Measurements from ENCODE around the gene CMBL.
"Not testable (repeated sequence)": the region's sequence is repeated elsewhere in the genome, so short reads cannot be mapped to it uniquely, and the experiment has no call there.

CMBL gene

GRCh38 chr5:10257870-10258269 lies 49.8 kb downstream of the CMBL start:
- no peak for DNase-seq (ENCODE audit: low spot score)

- DNase-seq (ENCODE audit: low spot score), result no peak
Measured at GRCh38 chr5:10254686-10255085, 53.0 kb downstream of the CMBL start.

DNA sequence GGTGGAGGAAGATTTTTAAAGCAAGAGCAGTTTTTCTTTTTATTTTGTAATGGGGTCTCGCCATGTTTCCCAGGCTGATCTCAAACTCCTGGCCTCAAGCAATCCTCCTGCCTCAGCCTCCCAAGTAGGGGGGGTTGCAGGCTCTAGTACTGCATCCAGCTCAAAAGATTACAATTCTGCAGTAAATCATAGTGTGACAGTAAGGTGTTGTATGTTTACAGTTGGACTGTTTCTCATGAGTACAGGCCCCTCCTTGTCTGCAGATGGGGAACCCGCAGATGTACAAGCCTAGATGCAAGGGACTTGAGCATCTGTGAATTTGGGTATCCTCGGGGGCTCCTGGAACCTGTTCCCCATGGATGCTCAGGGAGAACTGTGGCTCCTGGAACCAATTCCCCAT lies 54.3 kb downstream of the CMBL start:
- no peak for DNase-seq (ENCODE audit: low spot score)

GRCh38 chr5:10251405-10251804 lies 56.3 kb downstream of the CMBL start:
- peak; percentile 34 for DNase-seq (ENCODE audit: low spot score)

DNA sequence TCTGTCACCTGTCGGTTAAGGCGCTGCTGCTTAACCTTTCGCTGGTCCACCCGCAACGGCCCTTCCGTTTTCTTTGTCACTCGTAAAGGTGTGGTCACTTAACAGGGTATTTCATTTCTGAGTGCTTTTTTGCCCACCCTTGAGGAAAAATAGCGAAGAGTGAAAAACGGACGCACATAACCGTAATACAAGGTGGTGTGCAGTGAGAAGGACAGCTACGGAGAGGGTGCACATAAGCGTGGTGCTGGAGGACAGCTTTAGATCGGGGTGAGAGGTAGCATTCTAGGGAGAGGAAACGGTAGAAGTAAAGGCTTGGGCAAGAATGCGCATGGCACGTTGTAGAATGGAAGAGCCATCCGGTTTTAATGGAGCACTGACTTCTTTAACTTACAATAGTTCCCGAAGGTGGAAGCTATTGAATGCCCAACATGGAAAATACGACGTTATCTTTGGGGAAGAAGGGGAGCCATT lies 56.9 kb downstream of the CMBL start:
- peak; percentile 50 for DNase-seq (ENCODE audit: low spot score)

- peak; percentile 99 for DNase-seq (ENCODE audit: low spot score)
Measured at GRCh38 chr5:10249948-10250805, 57.5 kb downstream of the CMBL start, which contains the start of gene CCT5. CCT5 (plus strand) TSS chr5:10250280; CDS start chr5:10250341, 61 bp downstream.

DNA sequence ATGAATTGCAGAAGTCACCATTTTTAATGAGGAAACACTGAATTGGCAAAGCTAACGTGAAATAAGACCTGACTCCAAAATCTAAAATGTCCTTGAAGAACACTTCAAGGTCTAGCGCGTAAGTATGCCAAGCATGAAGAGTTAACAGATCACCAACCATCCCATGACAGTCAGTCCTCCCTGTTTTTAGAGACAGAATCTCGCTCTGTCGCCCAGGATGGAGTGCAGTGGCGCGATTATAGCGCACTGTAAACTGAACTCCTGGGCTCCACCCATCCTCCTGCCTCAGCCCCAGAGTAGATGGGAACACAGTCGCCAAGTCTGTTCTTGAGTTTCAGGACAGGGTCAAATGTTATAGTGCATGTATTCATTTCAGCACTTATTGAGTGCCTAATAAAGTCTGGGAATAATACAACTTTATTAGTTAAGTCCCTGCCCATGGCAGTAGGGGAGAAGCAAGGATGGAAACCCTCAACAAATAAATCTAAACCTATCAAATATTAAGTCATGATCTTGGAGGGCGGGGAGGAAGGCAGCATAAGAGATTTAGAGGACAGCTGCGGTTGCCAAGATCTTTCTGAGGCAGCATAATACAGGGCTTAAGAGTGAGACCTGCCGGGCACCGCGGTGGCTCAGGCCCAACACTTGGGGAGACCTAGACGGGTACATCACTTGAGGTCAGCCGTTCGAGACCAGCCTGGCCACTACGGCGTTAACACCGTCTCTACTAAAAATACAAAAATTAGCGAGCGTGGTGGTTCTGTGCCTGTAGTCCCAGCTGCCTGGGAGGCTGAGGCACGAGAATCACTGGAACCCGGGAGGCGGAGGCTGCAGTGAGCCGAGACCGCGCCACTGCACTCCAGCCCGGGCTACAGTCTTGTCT lies 59.1 kb downstream of the CMBL start:
- DNase-seq (ENCODE audit: low spot score), result peak; percentile 48

GRCh38 chr5:10247217-10247616 lies 60.5 kb downstream of the CMBL start:
- not testable (repeated sequence) for DNase-seq (ENCODE audit: low spot score)

DNA sequence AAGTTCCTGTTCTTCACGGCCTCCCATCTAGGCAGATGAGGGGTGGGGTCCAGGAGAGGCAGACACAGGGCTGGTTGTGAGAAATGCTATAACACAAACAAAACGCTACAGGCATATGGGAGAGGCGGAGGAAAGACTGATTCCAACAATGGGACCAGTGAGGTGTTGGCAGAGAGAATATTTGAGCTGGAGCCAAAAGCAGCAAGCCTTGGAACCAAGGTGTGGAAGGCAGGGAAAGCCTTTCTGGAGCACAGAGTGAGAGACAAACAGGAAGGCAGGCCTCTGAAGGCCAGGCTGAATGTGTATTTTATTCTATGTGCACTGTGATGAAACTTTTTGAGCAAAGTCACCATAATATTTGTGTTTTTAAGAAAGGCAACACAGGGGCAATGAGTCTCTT lies 60.9 kb downstream of the CMBL start:
- DNase-seq (ENCODE audit: low spot score), result no peak

GRCh38 chr5:10244342-10244944 lies 63.3 kb downstream of the CMBL start:
- no peak for DNase-seq (ENCODE audit: low spot score)

- DNase-seq (ENCODE audit: low spot score), result no peak
Measured at GRCh38 chr5:10243660-10244240, 64.0 kb downstream of the CMBL start.

GRCh38 chr5:10235350-10235749 lies 72.4 kb downstream of the CMBL start:
- no peak for DNase-seq (ENCODE audit: low spot score)

GRCh38 chr5:10233505-10233904 lies 74.2 kb downstream of the CMBL start:
- DNase-seq (ENCODE audit: low spot score), result peak; percentile 76

DNA sequence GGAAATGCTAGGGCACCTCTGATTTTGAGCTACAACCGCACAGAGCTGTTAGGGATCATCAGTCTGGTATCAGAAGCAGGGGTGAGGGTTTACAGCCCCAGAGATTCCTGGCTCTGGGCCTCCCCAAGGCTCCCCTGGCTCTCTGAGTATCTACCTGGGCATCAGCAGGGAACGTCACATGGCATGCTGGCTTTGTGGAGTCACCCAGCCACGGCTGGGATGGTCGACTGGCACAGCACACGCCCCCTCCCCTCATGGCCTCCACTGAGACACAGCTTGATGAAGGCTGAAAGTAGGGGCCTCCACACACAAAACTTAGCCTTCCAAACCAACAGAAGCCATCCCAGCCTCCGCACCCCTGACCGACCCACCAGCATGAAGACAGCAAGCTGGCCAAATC lies 74.7 kb downstream of the CMBL start:
- no peak for DNase-seq (ENCODE audit: low spot score)

DNA sequence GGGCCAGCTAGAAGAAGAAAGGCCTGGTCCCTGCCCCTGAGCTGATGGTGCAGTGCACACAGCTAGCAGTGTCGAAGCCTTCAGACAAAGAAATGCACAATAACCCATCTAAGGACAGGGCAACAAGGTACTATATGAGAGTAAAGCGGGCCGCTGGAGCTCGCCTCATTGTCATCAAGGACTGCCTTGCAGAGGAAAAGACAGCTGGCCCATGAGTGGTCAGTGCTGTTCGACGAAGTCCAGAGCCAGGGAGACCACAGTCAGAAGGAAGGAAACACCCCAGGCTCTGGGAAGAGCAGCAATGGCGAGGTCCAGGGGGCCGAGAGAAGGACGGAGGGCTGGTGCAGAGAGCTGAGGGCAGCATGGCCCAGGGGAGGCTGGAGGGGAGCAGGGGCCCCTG lies 75.3 kb downstream of the CMBL start:
- no peak for DNase-seq (ENCODE audit: low spot score)

- DNase-seq (ENCODE audit: low spot score), result peak; percentile 54
Measured at GRCh38 chr5:10229306-10230048, 78.2 kb downstream of the CMBL start.

DNA sequence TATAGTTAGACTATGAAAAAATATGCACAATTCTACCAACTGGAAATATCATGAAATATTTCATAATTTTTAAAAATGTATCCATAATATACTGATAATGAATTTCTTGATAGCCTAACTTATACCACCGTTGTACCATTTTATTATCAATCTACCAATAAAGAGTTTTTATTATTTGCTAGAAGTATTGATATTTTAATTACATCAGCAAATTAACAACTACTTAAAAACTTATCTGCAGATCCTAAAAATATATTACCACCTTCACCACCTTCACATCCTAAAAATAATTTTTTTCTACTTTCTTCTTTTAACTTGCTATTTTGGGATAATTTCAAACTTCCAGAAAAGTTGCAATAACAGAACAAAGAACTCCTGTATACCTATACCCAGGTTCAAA lies 79.4 kb downstream of the CMBL start:
- DNase-seq (ENCODE audit: low spot score), result no peak

All from RKO (cell line).